CD4-positive, alpha-beta T cell treated with Interleukin-17A for 1 hour (primary cell): Measurements from ENCODE around the gene KRT38.

Source experiments
- DNase-seq: peaks from one replicate; pipeline ENCODE4 v3.0.0-alpha.2; 2020

The KRT38 gene

GRCh38 chr17:41393826-41394225, 47.0 kb downstream of the KRT38 start:
- DNase-seq, result no peak

GRCh38 chr17:41393294-41393693, 47.5 kb downstream of the KRT38 start:
- DNase-seq, result no peak

GRCh38 chr17:41392278-41392677, 48.5 kb downstream of the KRT38 start:
- no peak for DNase-seq

- no peak for DNase-seq
These were observed 49.2 kb downstream of the KRT38 start for GRCh38 chr17:41391535-41391934.

GRCh38 chr17:41390411-41390938, 50.3 kb downstream of the KRT38 start:
- DNase-seq, result no peak

- DNase-seq, result no peak
These were observed 53.1 kb downstream of the KRT38 start for GRCh38 chr17:41387670-41388069.

- DNase-seq, result no peak
These were observed 54.6 kb downstream of the KRT38 start for GRCh38 chr17:41386227-41386626.
